Measurements from ENCODE around the gene ARMC5. TPM values are rescaled to one million over a fixed set of nuclear protein-coding genes. Genes with fewer than 3 reads are reported as not detected.

ARMC5 gene
- total RNA-seq, 2 donors from 2014 or later = 9.4 to 12.1 TPM

- H3K4me1 Mint-ChIP-seq = peaks cover 5% of the 10 kb centered on the region
- no peaks in the 10 kb centered on the region for H3K36me3 Mint-ChIP-seq (ENCODE audit: low read depth)
- TF ChIP-seq, protein P1, sequence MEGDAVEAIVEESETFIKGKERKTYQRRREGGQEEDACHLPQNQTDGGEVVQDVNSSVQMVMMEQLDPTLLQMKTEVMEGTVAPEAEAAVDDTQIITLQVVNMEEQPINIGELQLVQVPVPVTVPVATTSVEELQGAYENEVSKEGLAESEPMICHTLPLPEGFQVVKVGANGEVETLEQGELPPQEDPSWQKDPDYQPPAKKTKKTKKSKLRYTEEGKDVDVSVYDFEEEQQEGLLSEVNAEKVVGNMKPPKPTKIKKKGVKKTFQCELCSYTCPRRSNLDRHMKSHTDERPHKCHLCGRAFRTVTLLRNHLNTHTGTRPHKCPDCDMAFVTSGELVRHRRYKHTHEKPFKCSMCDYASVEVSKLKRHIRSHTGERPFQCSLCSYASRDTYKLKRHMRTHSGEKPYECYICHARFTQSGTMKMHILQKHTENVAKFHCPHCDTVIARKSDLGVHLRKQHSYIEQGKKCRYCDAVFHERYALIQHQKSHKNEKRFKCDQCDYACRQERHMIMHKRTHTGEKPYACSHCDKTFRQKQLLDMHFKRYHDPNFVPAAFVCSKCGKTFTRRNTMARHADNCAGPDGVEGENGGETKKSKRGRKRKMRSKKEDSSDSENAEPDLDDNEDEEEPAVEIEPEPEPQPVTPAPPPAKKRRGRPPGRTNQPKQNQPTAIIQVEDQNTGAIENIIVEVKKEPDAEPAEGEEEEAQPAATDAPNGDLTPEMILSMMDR (conservative IDR thresholded peaks at IDR 0.05) = no peak
- peaks cover 21% of the 10 kb centered on the region for H3K27me3 Mint-ChIP-seq (ENCODE audit: insufficient read depth)
- Histone ChIP-seq H3K4me3 (ENCODE audit: low read length) (no peak overlapping the region), H3K27ac (ENCODE audit: low read depth, low read length) (no peak overlapping the region), H3K9ac (ENCODE audit: extremely low read depth, low read length, poor library complexity, severe bottlenecking) (no peak overlapping the region), H3K9me3 (ENCODE audit: control insufficient read depth, low read length) (no peaks in the 10 kb centered on the region), H3K4me1 (ENCODE audit: control insufficient read depth, insufficient read depth, low read length) (no peaks in the 10 kb centered on the region), H3K27me3 (ENCODE audit: control insufficient read depth, insufficient read depth, low read length, poor library complexity, severe bottlenecking) (no peaks in the 10 kb centered on the region), H3K36me3 (ENCODE audit: control insufficient read depth, insufficient read depth, low read length) (no peaks in the 10 kb centered on the region)
- H3K4me3 Mint-ChIP-seq = no peak overlapping the region
- H3K27ac Mint-ChIP-seq = no peak overlapping the region
- DNase-seq = no peak
- H3K9me3 Mint-ChIP-seq = peaks cover 20% of the 10 kb centered on the region
These were observed 54.6 kb downstream of the ARMC5 start for GRCh38 chr16:31513884-31514283.

Other genes starting within 250 kb of the ARMC5 start
- gene TRIM72, start 245.4 kb upstream of the ARMC5 start, total RNA-seq = under 1 TPM; 0.15 to 0.20 TPM
- gene PYDC1, start 242.4 kb upstream of the ARMC5 start, total RNA-seq = not detected
- under 1 TPM; 0.57 to 0.69 TPM for gene ITGAM, start 199.5 kb upstream of the ARMC5 start, total RNA-seq
- gene ITGAX, start 104.3 kb upstream of the ARMC5 start, total RNA-seq = under 1 TPM in 1 of 2 donors, not detected in 1; 0.22 TPM
- not detected for gene ITGAD, start 66.2 kb upstream of the ARMC5 start, total RNA-seq
- gene COX6A2, start 31.1 kb upstream of the ARMC5 start, total RNA-seq = not detected
- gene ZNF843, start 16.7 kb upstream of the ARMC5 start, total RNA-seq = 1 to 10 TPM in 1 of 2 donors, under 1 TPM in 1; 0.31 to 1.5 TPM
- 1 to 10 TPM; 7.5 to 10.0 TPM for gene TGFB1I1, start 12.7 kb downstream of the ARMC5 start, total RNA-seq
- gene SLC5A2, start 23.6 kb downstream of the ARMC5 start, total RNA-seq = under 1 TPM; 0.22 to 0.24 TPM
- 10 to 100 TPM; 45.4 to 50.8 TPM for gene RUSF1, start 48.9 kb downstream of the ARMC5 start, total RNA-seq
- not detected for gene AHSP, start 68.4 kb downstream of the ARMC5 start, total RNA-seq

Data from endodermal cell (in vitro differentiated cells).